Keratinocyte (primary cell): ENCODE data around the gene SLC6A1. TPM values are rescaled to one million over a fixed set of nuclear protein-coding genes. Genes with fewer than 3 reads are reported as not detected.

Experiments used
- DNase-seq: peaks from one replicate; pipeline ENCODE4 v3.0.0-alpha.2; 2011; ENCODE audit warnings: low read depth, missing footprints, low spot score
- FAIRE-seq: peaks from 2 replicates; lab custom pipeline; 2011; peaks lifted over from hg19 to GRCh38; lab: Jason Lieb, UNC
- H2AFZ ChIP-seq: 2 replicates; pipeline ENCODE4 v1.6.0; 2012; ENCODE audit warnings: low read length, control low read depth, inconsistent platforms; ENCODE audit not compliant: control insufficient read depth
- H3K27ac ChIP-seq: 2 replicates; pipeline ENCODE4 v1.5.1; 2011; ENCODE audit warnings: low read length; ENCODE audit not compliant: control insufficient read depth, insufficient read depth
- H3K27me3 ChIP-seq: 3 replicates; pipeline ENCODE4 v1.6.0; 2011; ENCODE audit warnings: low read length; ENCODE audit not compliant: control insufficient read depth, insufficient read depth; ENCODE audit errors: extremely low read depth
- H3K36me3 ChIP-seq, 2 experiments: 2 replicates in 1 of 2; 3 replicates in 1 of 2; pipeline ENCODE4 v1.5.1; 2011; ENCODE audit warnings: low read length in 2 of 2, mild to moderate bottlenecking in 1 of 2; ENCODE audit not compliant: control insufficient read depth in 2 of 2, insufficient read depth in 2 of 2; ENCODE audit errors: extremely low read depth in 1 of 2
- H3K4me1 ChIP-seq: 3 replicates; pipeline ENCODE4 v1.5.1; 2011; ENCODE audit warnings: low read length; ENCODE audit not compliant: control insufficient read depth, insufficient read depth; ENCODE audit errors: extremely low read depth
- H3K4me2 ChIP-seq: 3 replicates; pipeline ENCODE4 v1.6.0; 2011; ENCODE audit warnings: low read depth, low read length; ENCODE audit not compliant: control insufficient read depth, insufficient read depth; ENCODE audit errors: extremely low read depth
- H3K4me3 ChIP-seq, 3 experiments: fragments of 200-600 bp in 1 of 3; sonication (generic) in 1 of 3; 2 replicates in 2 of 3; 3 replicates in 1 of 3; pipeline ENCODE4 v1.5.1; 2011 to 2016; ENCODE audit warnings: low read length in 3 of 3, mild to moderate bottlenecking in 3 of 3, control low read depth in 2 of 3, inconsistent platforms in 1 of 3, low read depth in 1 of 3, mixed read lengths in 1 of 3, mixed run types in 1 of 3, moderate library complexity in 1 of 3; ENCODE audit not compliant: control insufficient read depth in 2 of 3, insufficient read depth in 2 of 3; ENCODE audit errors: extremely low read depth in 1 of 3
- H3K79me2 ChIP-seq: 2 replicates; pipeline ENCODE4 v1.6.0; 2012; ENCODE audit warnings: low read length; ENCODE audit not compliant: control insufficient read depth, insufficient read depth
- H3K9ac ChIP-seq: 3 replicates; pipeline ENCODE4 v1.6.0; 2011; ENCODE audit warnings: low read length; ENCODE audit not compliant: control insufficient read depth, insufficient read depth; ENCODE audit errors: extremely low read depth
- H3K9me1 ChIP-seq: 3 replicates; pipeline ENCODE4 v1.6.0; 2011; ENCODE audit warnings: low read length; ENCODE audit not compliant: control insufficient read depth, insufficient read depth; ENCODE audit errors: extremely low read depth
- H3K9me3 ChIP-seq: 2 replicates; pipeline ENCODE4 v1.5.1; 2012; ENCODE audit warnings: low read depth, low read length; ENCODE audit not compliant: control insufficient read depth
- H4K20me1 ChIP-seq: 3 replicates; pipeline ENCODE4 v1.6.0; 2011; ENCODE audit warnings: low read length; ENCODE audit not compliant: control insufficient read depth, insufficient read depth; ENCODE audit errors: extremely low read depth
- CTCF ChIP-seq, 3 experiments: IDR thresholded peaks in 1 of 3; conservative IDR thresholded peaks in 1 of 3; optimal IDR thresholded peaks in 1 of 3; 2 replicates in 2 of 3; 3 replicates in 1 of 3; pipeline versions ENCODE3 to v1.5.1; 2011; ENCODE audit warnings: low read length in 3 of 3, mild to moderate bottlenecking in 3 of 3, moderate library complexity in 2 of 3, control low read depth in 1 of 3, inconsistent platforms in 1 of 3; ENCODE audit not compliant: insufficient read depth in 2 of 3; ENCODE audit errors: extremely low read depth in 1 of 3
- EZH2 ChIP-seq: IDR thresholded peaks from one replicate; pipeline ENCODE4 v1.6.1; 2012; ENCODE audit warnings: inconsistent platforms, mild to moderate bottlenecking, low read length, moderate library complexity
- dilution Hi-C: fragments of 300-500 bp; cut with MboI; formaldehyde crosslinking; loops from one replicate; pipeline ENCODE4 v1.7.0; 2020; ENCODE audit warnings: low sequenced_read_pairs; ENCODE audit not compliant: extremely low pct_ligation_motif_present
- polyA plus RNA-seq, 5 experiments: library from polyadenylated mRNA; depleted of rRNA in 3 of 5; stranded (reverse) in 3 of 5; stranded (forward) in 1 of 5; unstranded in 1 of 5; fragments of >200 nt; gene quantifications; 1 replicate in 1 of 5; 2 replicates in 3 of 5; 3 replicates in 1 of 5; pipeline versions ENCODE4 v1.2.1 to v1.2.3, GENCODE V29; 2011 to 2012; ENCODE audit warnings: missing spikeins in 2 of 5, low read depth in 1 of 5, low replicate concordance in 1 of 5

The SLC6A1 gene
- polyA plus RNA-seq, 1 donor (not counting 4 experiments of a cell fraction or from before 2014, with no cell fraction given) = not detected

GRCh38 chr3:11072631-11073030, 80.1 kb downstream of the SLC6A1 start:
- Histone ChIP-seq H3K79me2 (no peaks in the 10 kb centered on the region), H3K36me3 (no peaks in the 10 kb centered on the region), H3K9ac (no peak overlapping the region), H4K20me1 (no peaks in the 10 kb centered on the region), H3K9me1 (no peaks in the 10 kb centered on the region), H3K4me2 (no peak overlapping the region), H3K27me3 (no peaks in the 10 kb centered on the region), H3K9me3 (no peaks in the 10 kb centered on the region), H2AFZ (no peak overlapping the region), H3K4me3 (no peak overlapping the region), H3K4me1 (no peaks in the 10 kb centered on the region), H3K27ac (no peak overlapping the region)
- TF ChIP-seq EZH2 (no peak), CTCF (optimal IDR thresholded peaks at IDR 0.05 in 1 of 3, IDR thresholded peaks at IDR 0.05 in 1 of 3, conservative IDR thresholded peaks at IDR 0.05 in 1 of 3; ENCODE audit: extremely low read depth in 1 of 3, insufficient read depth in 2 of 3, low read length in 3 of 3) (no peak)
- DNase-seq (no peak), FAIRE-seq (no peak)
- dilution Hi-C loops = no loop called here

GRCh38 chr3:11074011-11074410, 81.5 kb downstream of the SLC6A1 start:
- Histone ChIP-seq H3K4me2 (no peak overlapping the region), H3K27me3 (no peaks in the 10 kb centered on the region), H3K9ac (no peak overlapping the region), H3K4me3 (no peak overlapping the region), H3K27ac (no peak overlapping the region), H3K4me1 (no peaks in the 10 kb centered on the region), H3K9me1 (no peaks in the 10 kb centered on the region), H2AFZ (no peak overlapping the region), H4K20me1 (no peaks in the 10 kb centered on the region), H3K36me3 (no peaks in the 10 kb centered on the region), H3K79me2 (no peaks in the 10 kb centered on the region), H3K9me3 (no peaks in the 10 kb centered on the region)
- DNase-seq = no peak
- no peak for FAIRE-seq
- dilution Hi-C loops = no loop called here
- TF ChIP-seq EZH2 = no peak
- TF ChIP-seq CTCF (optimal IDR thresholded peaks at IDR 0.05 in 1 of 3, IDR thresholded peaks at IDR 0.05 in 1 of 3, conservative IDR thresholded peaks at IDR 0.05 in 1 of 3; ENCODE audit: extremely low read depth in 1 of 3, insufficient read depth in 2 of 3, low read length in 3 of 3) = no peak
